ENCODE data around the gene TUBA1B.
A peak's percentile ranks its signal among the peaks of the same experiment; 100 is the strongest.

Gene TUBA1B

DNA sequence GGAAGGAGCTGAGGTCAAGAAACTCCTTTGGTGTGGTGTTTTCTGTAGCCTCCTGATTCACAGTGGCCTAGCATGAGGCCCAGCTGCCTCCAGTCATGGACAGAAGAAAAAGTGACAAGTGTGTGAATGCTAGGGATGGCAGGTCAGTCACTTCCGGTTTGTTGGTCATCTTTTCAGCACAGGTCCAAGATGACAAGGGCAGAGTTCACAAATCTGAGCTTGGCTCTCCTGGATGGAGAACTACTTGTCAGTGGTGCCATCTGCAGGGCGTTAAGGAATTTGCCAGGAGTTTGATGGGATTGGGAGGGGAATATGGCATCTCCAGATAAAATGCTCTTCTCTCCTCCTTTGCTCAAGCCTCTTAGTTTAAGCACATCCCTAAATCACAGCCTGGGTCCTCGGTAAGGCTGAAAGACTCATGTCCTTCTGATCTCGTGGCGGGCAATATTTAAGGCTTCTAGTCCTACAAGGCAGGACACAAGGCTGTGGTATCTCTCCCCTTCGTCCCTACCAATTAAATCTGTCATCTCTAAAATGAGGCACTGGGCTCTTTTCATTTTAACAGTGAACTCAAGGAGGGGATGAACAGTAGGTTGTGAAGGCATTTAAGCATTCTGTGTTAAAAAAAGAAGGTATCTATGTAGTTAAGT, 10.0 kb downstream of the TUBA1B start:
- Histone ChIP-seq H3K9ac (ENCODE audit: low read depth, low read length) (no peak overlapping the region), H3K9me3 (replicated peaks; ENCODE audit: low read length) (no peaks in the 10 kb centered on the region), H3K4me2 (ENCODE audit: low read length) (no peak overlapping the region), H3K4me3 (ENCODE audit: low read length) (no peak overlapping the region), H3K4me1 (ENCODE audit: control insufficient read depth, insufficient read depth, low read length) (no peaks in the 10 kb centered on the region), H3K27me3 (ENCODE audit: control insufficient read depth, insufficient read depth, low read length) (no peaks in the 10 kb centered on the region), H3K36me3 (ENCODE audit: insufficient read depth, low read length) (no peaks in the 10 kb centered on the region)

DNA sequence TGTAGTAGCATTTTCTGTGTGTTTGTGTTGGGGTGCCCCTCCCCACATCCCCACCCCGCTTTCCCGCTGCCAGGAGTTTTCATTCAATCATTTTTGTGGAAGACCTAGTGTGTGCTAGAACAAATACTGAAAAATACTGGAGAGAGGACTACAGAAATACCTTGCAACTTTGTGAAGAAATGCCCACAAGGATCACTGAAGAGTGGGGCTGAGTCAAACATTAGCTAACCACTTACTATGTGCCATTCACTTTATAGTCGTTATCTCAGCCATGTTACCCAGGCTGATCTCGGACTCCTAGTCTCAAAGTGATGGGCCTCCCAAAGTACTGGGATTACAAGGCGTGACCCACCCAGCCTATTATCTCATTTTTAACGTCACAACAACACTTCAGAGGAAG, 20.0 kb downstream of the TUBA1B start:
- peak overlapping the region; percentile 98 for H3K4me3 ChIP-seq (ENCODE audit: low read length)
- H3K9me3 ChIP-seq (replicated peaks; ENCODE audit: low read length), result no peaks in the 10 kb centered on the region
- H3K4me1 ChIP-seq (ENCODE audit: control insufficient read depth, insufficient read depth, low read length), result peaks cover 17% of the 10 kb centered on the region
- peak overlapping the region; percentile 94 for H3K9ac ChIP-seq (ENCODE audit: low read depth, low read length)
- no peaks in the 10 kb centered on the region for H3K27me3 ChIP-seq (ENCODE audit: control insufficient read depth, insufficient read depth, low read length)
- peak overlapping the region; percentile 99 for H3K4me2 ChIP-seq (ENCODE audit: low read length)
- peaks cover 7% of the 10 kb centered on the region for H3K36me3 ChIP-seq (ENCODE audit: insufficient read depth, low read length)

DNA sequence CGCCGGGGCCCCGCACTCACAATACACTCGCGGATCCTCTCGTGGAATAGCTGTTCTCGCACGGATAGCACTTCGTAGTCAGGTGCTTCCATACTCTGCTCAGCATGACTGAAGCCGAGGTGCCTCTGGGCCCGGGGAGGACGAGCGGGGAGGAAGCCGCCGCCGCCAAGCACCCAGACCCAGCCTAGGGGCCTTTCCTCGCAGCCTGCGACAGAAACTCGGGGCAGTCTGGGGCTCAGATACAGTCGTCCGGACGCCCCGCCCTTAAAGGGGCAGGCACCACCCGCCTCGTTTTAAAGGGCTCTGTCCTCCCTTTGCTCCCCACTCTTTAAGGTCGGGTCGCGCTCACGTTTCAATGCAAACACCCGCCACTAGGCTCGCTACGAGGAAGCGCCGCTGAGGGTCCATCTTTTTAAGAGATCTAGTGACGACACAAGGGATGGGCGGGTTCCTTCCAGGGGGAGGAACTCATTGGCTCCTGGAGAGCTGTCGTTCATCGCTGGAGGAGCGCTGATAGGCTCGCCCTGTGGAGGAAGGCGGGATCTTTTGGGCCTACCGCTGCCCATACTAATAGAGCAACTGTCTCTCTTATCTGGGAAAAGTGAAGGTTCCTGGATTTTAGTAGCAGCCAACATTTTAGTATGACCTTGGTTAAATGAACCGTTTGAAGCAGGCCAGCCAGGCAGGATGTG, 20.6 kb downstream of the TUBA1B start, which contains the start of gene LMBR1L:
Gene LMBR1L (minus strand): TSS at position 384 of the 692 bp plus-strand sequence. CDS start 292 bp downstream, at position 92.
- Histone ChIP-seq H3K9me3 (replicated peaks; ENCODE audit: low read length) (no peaks in the 10 kb centered on the region), H3K36me3 (ENCODE audit: insufficient read depth, low read length) (peaks cover 13% of the 10 kb centered on the region), H3K4me3 (ENCODE audit: low read length) (peak within 1 kb of the TSS; percentile 98), H3K4me1 (ENCODE audit: control insufficient read depth, insufficient read depth, low read length) (peaks cover 21% of the 10 kb centered on the region), H3K27me3 (ENCODE audit: control insufficient read depth, insufficient read depth, low read length) (no peaks in the 10 kb centered on the region), H3K9ac (ENCODE audit: low read depth, low read length) (peak within 1 kb of the TSS; percentile 94), H3K4me2 (ENCODE audit: low read length) (peak within 1 kb of the TSS; percentile 99)

GRCh38 chr12:49109641-49110463, 21.3 kb downstream of the TUBA1B start:
- Histone ChIP-seq H3K4me3 (ENCODE audit: low read length) (peak overlapping the region; percentile 98), H3K4me2 (ENCODE audit: low read length) (peak overlapping the region; percentile 99), H3K27me3 (ENCODE audit: control insufficient read depth, insufficient read depth, low read length) (no peaks in the 10 kb centered on the region), H3K9me3 (replicated peaks; ENCODE audit: low read length) (no peaks in the 10 kb centered on the region), H3K4me1 (ENCODE audit: control insufficient read depth, insufficient read depth, low read length) (peaks cover 24% of the 10 kb centered on the region), H3K36me3 (ENCODE audit: insufficient read depth, low read length) (peaks cover 16% of the 10 kb centered on the region), H3K9ac (ENCODE audit: low read depth, low read length) (peak overlapping the region; percentile 94)

- Histone ChIP-seq H3K4me3 (ENCODE audit: low read length) (peak overlapping the region; percentile 98), H3K9ac (ENCODE audit: low read depth, low read length) (peak overlapping the region; percentile 94)
Observed at GRCh38 chr12:49108958-49109404, 22.2 kb downstream of the TUBA1B start.

DNA sequence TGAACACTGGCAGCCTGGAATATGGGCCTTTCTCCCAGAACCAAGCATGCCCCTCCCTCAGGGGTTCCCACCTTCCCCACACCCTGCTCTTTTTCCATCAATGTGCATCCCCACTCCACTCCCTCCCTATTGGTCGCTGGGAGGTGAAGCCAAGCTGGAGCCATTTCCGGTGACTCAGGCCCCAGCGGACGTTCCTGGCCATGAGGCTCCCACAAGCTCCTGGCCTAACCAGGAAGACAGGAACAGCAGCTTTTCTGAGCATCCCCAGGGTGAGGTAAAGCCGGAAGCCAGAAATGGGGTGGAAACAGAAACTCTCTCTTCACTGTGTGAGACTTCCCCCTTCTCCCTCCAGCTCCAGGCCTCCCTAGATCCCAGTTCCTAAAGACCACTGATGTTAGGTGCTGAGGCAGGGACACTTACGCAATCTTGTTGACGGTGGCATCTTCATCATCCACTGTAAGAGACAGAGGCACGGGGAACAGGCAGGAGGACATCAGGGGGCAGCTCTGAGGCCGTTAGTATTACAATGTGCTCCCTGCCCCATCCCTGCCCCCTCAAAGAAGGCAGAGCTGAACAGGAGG, 25.6 kb downstream of the TUBA1B start:
- peaks cover 59% of the 10 kb centered on the region for H3K36me3 ChIP-seq (ENCODE audit: insufficient read depth, low read length)
- peaks cover 19% of the 10 kb centered on the region for H3K4me1 ChIP-seq (ENCODE audit: control insufficient read depth, insufficient read depth, low read length)
- peak overlapping the region; percentile 9 for H3K4me2 ChIP-seq (ENCODE audit: low read length)
- no peaks in the 10 kb centered on the region for H3K9me3 ChIP-seq (replicated peaks; ENCODE audit: low read length)
- no peak overlapping the region for H3K4me3 ChIP-seq (ENCODE audit: low read length)
- H3K9ac ChIP-seq (ENCODE audit: low read depth, low read length), result no peak overlapping the region
- no peaks in the 10 kb centered on the region for H3K27me3 ChIP-seq (ENCODE audit: control insufficient read depth, insufficient read depth, low read length)

More at GRCh38 chr12:49108958-49109404, 22.2 kb downstream of the TUBA1B start:
- peaks cover 24% of the 10 kb centered on the region for H3K4me1 ChIP-seq (ENCODE audit: control insufficient read depth, insufficient read depth, low read length)
- peak overlapping the region; percentile 99 for H3K4me2 ChIP-seq (ENCODE audit: low read length)
- H3K9me3 ChIP-seq (replicated peaks; ENCODE audit: low read length), result no peaks in the 10 kb centered on the region
- H3K27me3 ChIP-seq (ENCODE audit: control insufficient read depth, insufficient read depth, low read length), result no peaks in the 10 kb centered on the region
- peaks cover 25% of the 10 kb centered on the region for H3K36me3 ChIP-seq (ENCODE audit: insufficient read depth, low read length)

GRCh38 chr12:49104822-49105221, 26.4 kb downstream of the TUBA1B start:
- Histone ChIP-seq H3K4me1 (ENCODE audit: control insufficient read depth, insufficient read depth, low read length) (peaks cover 19% of the 10 kb centered on the region), H3K36me3 (ENCODE audit: insufficient read depth, low read length) (peaks cover 66% of the 10 kb centered on the region)

GRCh38 chr12:49100380-49100779, 30.8 kb downstream of the TUBA1B start:
- Histone ChIP-seq H3K9ac (ENCODE audit: low read depth, low read length) (no peak overlapping the region), H3K9me3 (replicated peaks; ENCODE audit: low read length) (no peaks in the 10 kb centered on the region), H3K27me3 (ENCODE audit: control insufficient read depth, insufficient read depth, low read length) (no peaks in the 10 kb centered on the region), H3K4me3 (ENCODE audit: low read length) (no peak overlapping the region), H3K36me3 (ENCODE audit: insufficient read depth, low read length) (peaks cover 69% of the 10 kb centered on the region), H3K4me2 (ENCODE audit: low read length) (no peak overlapping the region), H3K4me1 (ENCODE audit: control insufficient read depth, insufficient read depth, low read length) (peaks cover under 1% of the 10 kb centered on the region)

More at GRCh38 chr12:49104822-49105221, 26.4 kb downstream of the TUBA1B start:
- Histone ChIP-seq H3K4me2 (ENCODE audit: low read length) (no peak overlapping the region), H3K9ac (ENCODE audit: low read depth, low read length) (no peak overlapping the region), H3K9me3 (replicated peaks; ENCODE audit: low read length) (no peaks in the 10 kb centered on the region), H3K4me3 (ENCODE audit: low read length) (no peak overlapping the region), H3K27me3 (ENCODE audit: control insufficient read depth, insufficient read depth, low read length) (no peaks in the 10 kb centered on the region)

- Histone ChIP-seq H3K4me1 (ENCODE audit: control insufficient read depth, insufficient read depth, low read length) (peaks cover 15% of the 10 kb centered on the region), H3K36me3 (ENCODE audit: insufficient read depth, low read length) (peaks cover 55% of the 10 kb centered on the region), H3K4me2 (ENCODE audit: low read length) (no peak overlapping the region), H3K27me3 (ENCODE audit: control insufficient read depth, insufficient read depth, low read length) (peaks cover 16% of the 10 kb centered on the region), H3K9ac (ENCODE audit: low read depth, low read length) (no peak overlapping the region), H3K4me3 (ENCODE audit: low read length) (no peak overlapping the region), H3K9me3 (replicated peaks; ENCODE audit: low read length) (no peaks in the 10 kb centered on the region)
Observed at GRCh38 chr12:49098703-49099102, 32.5 kb downstream of the TUBA1B start.

- Histone ChIP-seq H3K36me3 (ENCODE audit: insufficient read depth, low read length) (peaks cover 48% of the 10 kb centered on the region), H3K4me3 (ENCODE audit: low read length) (no peak overlapping the region), H3K27me3 (ENCODE audit: control insufficient read depth, insufficient read depth, low read length) (peaks cover 22% of the 10 kb centered on the region), H3K9ac (ENCODE audit: low read depth, low read length) (no peak overlapping the region), H3K9me3 (replicated peaks; ENCODE audit: low read length) (no peaks in the 10 kb centered on the region), H3K4me1 (ENCODE audit: control insufficient read depth, insufficient read depth, low read length) (peaks cover 16% of the 10 kb centered on the region), H3K4me2 (ENCODE audit: low read length) (no peak overlapping the region)
Observed at GRCh38 chr12:49098035-49098451, 33.2 kb downstream of the TUBA1B start.

- Histone ChIP-seq H3K4me2 (ENCODE audit: low read length) (no peak overlapping the region), H3K9ac (ENCODE audit: low read depth, low read length) (no peak overlapping the region), H3K9me3 (replicated peaks; ENCODE audit: low read length) (no peaks in the 10 kb centered on the region), H3K4me1 (ENCODE audit: control insufficient read depth, insufficient read depth, low read length) (peaks cover 16% of the 10 kb centered on the region), H3K27me3 (ENCODE audit: control insufficient read depth, insufficient read depth, low read length) (peaks cover 28% of the 10 kb centered on the region), H3K4me3 (ENCODE audit: low read length) (no peak overlapping the region), H3K36me3 (ENCODE audit: insufficient read depth, low read length) (peaks cover 42% of the 10 kb centered on the region)
Observed at GRCh38 chr12:49097381-49097780, 33.8 kb downstream of the TUBA1B start.

Data from skeletal muscle satellite cell (primary cell).